ENCODE data around the gene EI24.

The EI24 gene

GRCh38 chr11:125618383-125618782 is 49.1 kb downstream of the EI24 start:
- TF ChIP-seq ZFP3 (CRISPR knock-in tag; IDR thresholded peaks at IDR 0.05) (no peak), GLIS3 (CRISPR knock-in tag; IDR thresholded peaks at IDR 0.05) (no peak), OSR1 (CRISPR knock-in tag; IDR thresholded peaks at IDR 0.05) (no peak), TSHZ2 (CRISPR knock-in tag; IDR thresholded peaks at IDR 0.05) (no peak), CREB5 (CRISPR knock-in tag; IDR thresholded peaks at IDR 0.05; ENCODE audit: low read depth) (no peak), ISL1 (CRISPR knock-in tag; IDR thresholded peaks at IDR 0.05) (no peak), PPARA (CRISPR knock-in tag; IDR thresholded peaks at IDR 0.05; ENCODE audit: borderline replicate concordance) (no peak), CSDC2 (CRISPR knock-in tag; IDR thresholded peaks at IDR 0.05) (no peak), ESRRG (CRISPR knock-in tag; IDR thresholded peaks at IDR 0.05) (no peak)

GRCh38 chr11:125621995-125622394 is 52.7 kb downstream of the EI24 start:
- no peak for ATAC-seq
- TF ChIP-seq PPARA (CRISPR knock-in tag; IDR thresholded peaks at IDR 0.05; ENCODE audit: borderline replicate concordance) (no peak), CSRNP3 (CRISPR knock-in tag; IDR thresholded peaks at IDR 0.05) (no peak), ARNTL (CRISPR knock-in tag; IDR thresholded peaks at IDR 0.05; ENCODE audit: borderline replicate concordance, low read depth) (no peak), ZNF565 (CRISPR knock-in tag; conservative IDR thresholded peaks at IDR 0.05; ENCODE audit: low read depth) (no peak), ZNF70 (CRISPR knock-in tag; IDR thresholded peaks at IDR 0.05) (no peak), POU6F1 (CRISPR knock-in tag; IDR thresholded peaks at IDR 0.05; ENCODE audit: borderline replicate concordance, low read depth) (no peak), TOX (CRISPR knock-in tag; IDR thresholded peaks at IDR 0.05; ENCODE audit: borderline replicate concordance) (no peak), ZFP30 (CRISPR knock-in tag; IDR thresholded peaks at IDR 0.05) (no peak), CREB5 (CRISPR knock-in tag; IDR thresholded peaks at IDR 0.05; ENCODE audit: low read depth) (no peak), ZFP3 (CRISPR knock-in tag; IDR thresholded peaks at IDR 0.05) (no peak), TSHZ2 (CRISPR knock-in tag; IDR thresholded peaks at IDR 0.05) (no peak), CSDC2 (CRISPR knock-in tag; IDR thresholded peaks at IDR 0.05) (no peak), ZC3H10 (CRISPR knock-in tag; IDR thresholded peaks at IDR 0.05) (no peak), SNAI2 (CRISPR knock-in tag; IDR thresholded peaks at IDR 0.05) (no peak), RARB (CRISPR knock-in tag; IDR thresholded peaks at IDR 0.05) (no peak), PATZ1 (CRISPR knock-in tag; IDR thresholded peaks at IDR 0.05; ENCODE audit: borderline replicate concordance) (no peak), TCF4 (CRISPR knock-in tag; IDR thresholded peaks at IDR 0.05; ENCODE audit: borderline replicate concordance) (no peak), ZNF8 (CRISPR knock-in tag; IDR thresholded peaks at IDR 0.05) (no peak), ISL1 (CRISPR knock-in tag; IDR thresholded peaks at IDR 0.05) (no peak), GLIS3 (CRISPR knock-in tag; IDR thresholded peaks at IDR 0.05) (no peak)

More at GRCh38 chr11:125618383-125618782, 49.1 kb downstream of the EI24 start:
- ATAC-seq = no peak

Measured in SK-N-SH treated with all-trans-retinoic acid at 6 μM for 48 hours (cell line).